T-helper 2 cell treated with Interferon-gamma antibody and Interleukin-4, amounts not matched to agents 100 ng/mL and 5 ng/mL, for 36 hours (primary cell): Measurements from ENCODE around the gene ARL6IP4. TPM values are rescaled to one million over a fixed set of nuclear protein-coding genes. Genes with fewer than 3 reads are reported as not detected.

ENCODE experiments used
- intact Hi-C: fragments of 100-400 bp; cut with micrococcal nuclease; formaldehyde crosslinking; loops from one replicate; pipeline ENCODE4 v1.15.1; 2023
- total RNA-seq: library from RNA; stranded (reverse); gene quantifications from 2 replicates; pipeline ENCODE4 v1.2.3, GENCODE V29; 2022

The ARL6IP4 gene
- total RNA-seq, 1 donor from 2014 or later: 177 TPM

DNA sequence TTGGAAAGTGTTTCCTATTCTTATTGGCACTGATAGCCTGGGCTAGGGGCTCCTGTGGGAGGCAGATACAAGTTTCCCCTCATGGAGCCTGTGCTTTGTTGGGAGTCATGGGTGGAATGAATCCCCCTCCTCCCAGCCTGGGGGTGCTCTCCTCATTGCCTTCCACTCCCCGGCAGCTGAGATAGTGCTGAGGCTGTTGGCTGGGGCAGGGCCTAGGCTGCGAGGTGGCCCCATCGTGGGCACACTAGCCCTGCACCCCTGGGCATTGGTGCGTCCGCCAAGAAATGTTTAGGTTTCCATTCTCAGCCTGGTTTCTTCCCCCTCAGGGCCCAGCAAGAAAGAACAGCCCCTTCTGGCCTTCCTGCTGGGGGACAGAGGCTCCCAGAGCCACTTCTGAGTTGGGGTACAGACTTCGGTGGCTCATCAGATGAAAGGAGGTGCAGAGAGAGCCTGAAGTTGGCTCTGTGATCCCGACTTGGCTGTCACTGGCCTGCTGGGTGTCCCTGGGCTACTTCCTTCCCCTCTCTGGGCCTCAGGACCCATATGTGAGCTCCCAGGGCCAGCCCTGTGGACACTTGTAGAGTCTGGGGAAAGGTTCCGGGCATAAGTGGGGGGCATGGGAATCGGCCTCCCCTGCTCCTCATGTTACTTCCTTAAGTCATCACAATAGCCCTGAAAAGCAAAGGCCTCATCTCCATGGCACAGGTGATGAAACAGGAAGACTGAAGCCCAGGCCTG, 2.7 kb upstream of the ARL6IP4 start:
- intact Hi-C loops: loop anchor here (10.0 kb wide), 3 partner anchors 453 to 1183 kb away; partner anchors contain the start of genes CCDC92, KNTC1, RHOF and RSRC2

DNA sequence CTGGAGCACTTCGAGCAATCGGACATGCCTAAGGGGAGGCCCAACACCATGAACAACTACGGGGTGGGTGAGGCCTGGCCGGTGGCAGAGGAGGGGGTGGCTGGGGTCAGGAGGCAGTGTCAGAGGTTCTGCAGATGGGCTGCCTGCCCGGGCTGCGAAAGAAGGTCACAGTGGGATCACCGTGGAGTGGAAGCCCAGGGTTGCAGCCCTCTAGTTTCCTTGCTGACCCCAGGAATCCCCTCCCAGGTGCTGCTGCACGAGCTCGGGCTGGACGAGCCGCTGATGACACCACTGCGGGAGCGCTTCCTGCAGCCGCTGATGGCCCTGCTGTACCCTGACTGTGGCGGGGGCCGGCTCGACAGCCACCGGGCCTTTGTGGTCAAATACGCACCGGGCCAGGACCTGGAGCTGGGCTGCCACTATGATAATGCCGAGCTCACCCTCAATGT, 1.9 kb upstream of the ARL6IP4 start:
- intact Hi-C loops: loop anchor here (10.0 kb wide), 3 partner anchors 454 to 1184 kb away; partner anchors contain the start of genes CCDC92, KNTC1, RHOF and RSRC2

DNA sequence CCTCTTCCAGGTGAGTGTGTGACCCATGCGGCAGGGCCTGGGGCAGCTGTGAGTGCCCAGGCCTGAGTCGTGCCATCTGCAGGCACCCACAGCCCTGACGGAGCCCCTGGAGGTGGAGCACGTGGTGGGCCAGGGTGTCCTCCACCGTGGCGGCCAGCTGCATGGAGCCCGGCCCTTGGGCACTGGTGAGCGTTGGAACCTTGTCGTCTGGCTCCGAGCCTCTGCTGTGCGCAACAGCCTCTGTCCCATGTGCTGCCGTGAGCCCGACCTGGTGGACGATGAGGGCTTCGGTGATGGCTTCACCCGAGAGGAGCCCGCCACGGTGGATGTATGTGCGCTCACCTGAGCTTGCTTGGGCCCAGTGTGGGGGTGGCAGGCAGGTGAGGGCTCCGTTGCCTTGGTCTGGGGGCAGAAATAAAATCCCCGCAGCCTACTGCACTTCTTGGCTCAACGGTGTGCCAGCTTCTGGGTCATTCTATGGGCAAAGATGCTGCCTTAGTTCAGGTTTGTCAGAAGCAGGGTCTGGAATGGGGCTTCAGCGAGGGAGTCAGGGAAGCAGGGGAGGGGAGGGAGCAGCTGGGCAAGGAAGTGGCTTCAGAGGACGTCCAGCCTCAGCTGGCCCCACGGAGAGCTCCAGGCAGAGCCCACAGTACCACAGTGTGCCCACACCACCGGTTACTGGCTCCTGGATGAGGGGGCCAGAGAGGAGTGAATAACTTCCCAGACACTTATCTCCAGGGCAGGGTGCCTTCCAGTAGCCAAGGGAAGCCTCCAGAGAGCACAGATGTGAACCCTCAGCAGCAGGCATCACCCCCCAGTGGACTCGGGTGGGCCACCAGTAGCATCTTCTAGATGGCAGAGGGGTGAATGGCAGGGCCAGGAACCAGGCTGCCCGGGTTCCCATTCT, 1.2 kb upstream of the ARL6IP4 start:
- intact Hi-C loops: loop anchor here (10.0 kb wide), 3 partner anchors 454 to 1184 kb away; partner anchors contain the start of genes CCDC92, KNTC1, RHOF and RSRC2

DNA sequence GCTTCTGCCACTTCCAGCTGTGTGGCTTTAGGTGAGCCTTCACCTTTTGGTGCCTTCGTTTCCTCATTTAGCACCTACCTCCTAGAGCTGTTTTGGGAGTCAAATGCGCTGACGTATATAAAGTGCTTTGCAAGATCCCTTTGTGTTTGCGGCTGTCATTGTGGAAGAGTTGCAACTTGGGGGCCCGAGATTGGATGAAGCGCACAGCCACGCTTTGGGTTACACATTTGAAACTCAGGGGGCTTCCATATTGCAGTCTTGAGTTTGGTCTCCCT, 636 bp upstream of the ARL6IP4 start:
- intact Hi-C loops: loop anchor here (10.0 kb wide), 3 partner anchors 455 to 1185 kb away; partner anchors contain the start of genes CCDC92, KNTC1, RHOF and RSRC2

DNA sequence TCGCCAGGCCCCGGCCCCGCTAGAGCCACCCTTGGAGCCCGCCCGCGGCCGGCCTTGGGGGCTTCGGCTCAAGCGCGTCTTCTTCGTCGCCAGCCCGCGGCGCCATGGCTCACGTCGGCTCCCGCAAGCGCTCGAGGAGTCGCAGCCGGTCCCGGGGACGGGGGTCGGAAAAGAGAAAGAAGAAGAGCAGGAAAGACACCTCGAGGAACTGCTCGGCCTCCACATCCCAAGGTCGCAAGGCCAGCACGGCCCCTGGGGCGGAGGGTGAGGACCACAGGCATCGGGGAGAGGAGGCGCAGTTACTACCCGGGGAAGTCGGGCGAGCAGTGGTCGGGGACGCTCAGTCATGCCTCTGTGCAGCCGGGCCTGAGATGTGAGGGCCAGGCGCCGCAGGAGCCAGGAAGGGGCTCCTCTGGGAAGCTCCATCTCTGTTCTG, 573 bp downstream of the ARL6IP4 start:
- intact Hi-C loops: no loop called here

DNA sequence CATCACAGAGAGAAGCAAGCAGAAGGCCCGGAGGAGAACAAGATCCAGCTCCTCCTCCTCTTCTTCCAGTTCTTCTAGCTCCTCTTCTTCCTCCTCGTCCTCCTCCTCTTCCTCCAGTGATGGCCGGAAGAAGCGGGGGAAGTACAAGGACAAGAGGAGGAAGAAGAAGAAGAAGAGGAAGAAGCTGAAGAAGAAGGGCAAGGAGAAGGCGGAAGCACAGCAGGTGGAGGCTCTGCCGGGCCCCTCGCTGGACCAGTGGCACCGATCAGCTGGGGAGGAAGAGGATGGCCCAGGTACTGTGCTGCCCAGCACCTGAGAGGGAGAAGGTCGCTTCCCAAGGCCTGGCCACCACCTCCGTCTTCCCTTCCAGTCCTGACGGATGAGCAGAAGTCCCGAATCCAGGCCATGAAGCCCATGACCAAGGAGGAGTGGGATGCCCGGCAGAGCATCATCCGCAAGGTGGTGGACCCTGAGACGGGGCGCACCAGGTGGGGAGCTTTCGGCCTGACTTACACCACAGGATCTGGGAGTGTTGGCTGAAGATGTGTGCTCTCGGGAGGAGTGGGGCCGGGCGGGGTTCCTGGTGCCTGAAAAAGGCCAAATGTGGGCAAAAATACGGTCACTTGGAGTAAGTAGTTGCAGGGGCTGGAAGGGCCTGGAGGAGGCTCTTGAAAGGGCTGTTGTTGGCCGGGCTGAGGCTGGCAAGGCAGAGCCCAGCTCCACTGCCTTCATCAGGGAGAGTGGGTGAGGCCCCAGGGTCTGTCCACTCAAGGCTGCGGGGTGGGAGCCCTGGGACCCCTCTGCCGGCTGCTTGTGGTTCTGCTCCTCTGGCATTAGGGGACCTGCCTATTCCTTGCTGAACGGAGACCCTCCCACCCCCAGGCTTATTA, 1.4 kb downstream of the ARL6IP4 start:
- intact Hi-C loops: no loop called here

DNA sequence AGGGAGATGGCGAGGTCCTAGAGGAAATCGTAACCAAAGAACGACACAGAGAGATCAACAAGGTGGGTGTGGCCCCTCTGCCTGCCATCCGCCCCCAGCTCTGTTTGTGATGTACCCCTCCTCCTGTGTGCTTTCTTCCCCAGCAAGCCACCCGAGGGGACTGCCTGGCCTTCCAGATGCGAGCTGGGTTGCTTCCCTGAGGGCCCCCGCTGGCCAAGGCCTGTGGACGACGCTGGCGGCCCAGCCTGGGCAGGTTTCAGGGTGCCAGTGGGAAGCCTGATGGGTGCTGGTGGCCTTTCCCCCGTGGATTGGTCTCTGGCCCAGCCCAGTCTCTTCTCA, 2.0 kb downstream of the ARL6IP4 start:
- intact Hi-C loops: no loop called here

DNA sequence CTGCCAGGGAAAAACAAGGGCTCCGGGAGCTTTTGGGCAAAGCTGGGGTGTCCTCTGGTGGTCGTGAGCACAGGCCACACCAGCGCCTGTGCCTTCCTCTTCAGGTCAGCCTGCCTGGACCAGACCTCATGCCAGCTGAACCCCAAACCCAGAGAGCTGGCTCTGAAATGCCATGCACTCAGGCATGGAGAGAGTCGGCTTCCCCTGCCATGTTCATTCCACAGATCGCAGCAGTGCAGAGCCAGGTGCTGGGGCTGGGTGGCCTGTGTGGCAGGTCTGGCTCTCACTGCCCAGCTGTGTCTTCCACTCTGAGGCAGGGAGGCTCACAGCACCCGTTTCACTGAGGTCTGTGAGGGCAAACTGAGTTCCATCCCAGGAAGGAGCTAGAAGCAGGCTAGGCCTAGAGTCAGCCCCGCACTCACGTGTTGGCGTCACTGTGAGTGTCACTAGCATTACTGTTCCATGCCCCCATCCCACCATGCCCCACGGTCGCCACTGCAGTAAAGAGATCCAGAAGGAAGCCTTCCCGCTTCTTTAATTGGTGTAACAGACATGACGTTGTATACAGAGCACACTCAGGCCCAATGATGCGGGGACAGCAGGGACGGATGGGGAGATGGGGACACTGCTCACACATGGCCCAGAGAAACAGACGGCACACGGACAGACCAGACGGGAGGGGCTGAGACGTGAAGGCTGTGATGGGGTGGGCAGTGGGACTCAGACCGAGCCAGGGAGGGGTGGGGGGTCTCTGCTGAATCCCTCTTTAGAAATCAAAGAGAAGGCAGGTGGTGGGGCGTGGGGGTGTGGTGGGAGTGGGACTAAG, 2.7 kb downstream of the ARL6IP4 start:
- intact Hi-C loops: no loop called here

DNA sequence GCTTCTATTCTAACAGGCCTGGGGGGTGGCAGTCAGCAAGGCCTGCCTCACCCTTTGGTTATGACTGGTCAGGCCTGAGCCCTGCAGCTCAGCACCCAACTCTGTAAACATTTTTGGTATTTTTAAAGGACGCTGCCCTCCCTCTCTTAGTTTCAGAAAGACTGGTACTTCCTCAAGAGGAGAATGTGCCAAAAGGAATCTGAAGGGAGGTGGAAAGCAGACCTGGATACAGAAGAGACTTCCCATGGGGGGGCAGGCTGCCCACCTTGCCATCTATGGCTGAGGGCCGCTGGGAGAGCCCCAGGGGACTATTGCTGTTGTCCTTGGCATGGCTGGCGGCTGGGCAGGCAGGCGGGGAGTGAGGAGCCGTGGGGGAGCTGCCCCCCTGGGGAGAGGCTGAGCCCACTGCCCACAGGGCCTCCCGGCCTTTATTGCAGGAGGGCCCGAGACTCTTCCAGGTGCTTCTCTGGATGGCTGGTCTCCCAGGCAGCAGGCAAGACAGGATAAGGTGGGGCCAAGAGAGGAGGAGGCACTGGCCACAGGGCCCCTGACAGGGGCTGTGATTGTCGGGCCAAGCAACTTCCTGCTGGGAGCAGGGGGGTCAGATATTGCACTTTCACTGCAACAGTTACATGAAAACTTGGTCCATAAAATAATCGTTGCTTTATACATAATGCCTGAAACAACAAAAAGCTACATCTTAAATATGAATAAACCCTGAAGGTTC, 3.5 kb downstream of the ARL6IP4 start:
- intact Hi-C loops: no loop called here

DNA sequence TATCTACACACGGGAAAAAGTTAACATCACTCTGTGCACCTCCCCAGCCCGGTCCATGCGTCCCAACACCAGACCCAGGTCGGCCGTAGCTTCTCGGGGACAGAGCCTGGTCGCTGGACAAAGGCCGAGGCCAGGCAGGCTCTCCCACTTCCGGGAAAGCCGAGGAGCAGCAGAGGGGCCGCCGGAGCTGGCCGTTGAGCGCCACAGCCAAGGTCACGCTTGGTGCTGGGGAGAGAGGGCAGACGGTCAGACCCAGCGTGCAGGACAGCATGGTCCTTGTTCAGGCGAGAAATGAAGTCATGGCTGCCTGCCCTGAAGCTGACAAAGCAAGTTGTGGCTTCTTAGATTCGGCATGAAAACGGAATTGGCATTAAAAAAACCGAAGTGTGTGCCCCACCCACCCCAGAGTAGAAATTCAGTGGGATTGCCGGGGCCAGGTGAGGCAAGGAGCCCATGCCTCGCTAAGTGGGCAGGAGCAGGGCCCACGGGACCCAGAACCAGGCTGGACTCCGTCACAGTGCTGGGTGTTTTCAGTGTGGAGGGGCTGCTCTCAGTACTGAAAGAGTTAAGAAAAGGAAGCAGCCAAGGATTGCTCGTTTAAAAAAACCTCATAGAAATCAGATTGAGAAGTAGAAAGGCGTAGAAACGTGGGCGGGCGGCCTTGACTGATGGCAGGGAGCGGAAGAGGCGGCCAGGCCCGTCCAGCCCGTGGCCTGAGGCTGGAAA, 4.3 kb downstream of the ARL6IP4 start:
- intact Hi-C loops: no loop called here

DNA sequence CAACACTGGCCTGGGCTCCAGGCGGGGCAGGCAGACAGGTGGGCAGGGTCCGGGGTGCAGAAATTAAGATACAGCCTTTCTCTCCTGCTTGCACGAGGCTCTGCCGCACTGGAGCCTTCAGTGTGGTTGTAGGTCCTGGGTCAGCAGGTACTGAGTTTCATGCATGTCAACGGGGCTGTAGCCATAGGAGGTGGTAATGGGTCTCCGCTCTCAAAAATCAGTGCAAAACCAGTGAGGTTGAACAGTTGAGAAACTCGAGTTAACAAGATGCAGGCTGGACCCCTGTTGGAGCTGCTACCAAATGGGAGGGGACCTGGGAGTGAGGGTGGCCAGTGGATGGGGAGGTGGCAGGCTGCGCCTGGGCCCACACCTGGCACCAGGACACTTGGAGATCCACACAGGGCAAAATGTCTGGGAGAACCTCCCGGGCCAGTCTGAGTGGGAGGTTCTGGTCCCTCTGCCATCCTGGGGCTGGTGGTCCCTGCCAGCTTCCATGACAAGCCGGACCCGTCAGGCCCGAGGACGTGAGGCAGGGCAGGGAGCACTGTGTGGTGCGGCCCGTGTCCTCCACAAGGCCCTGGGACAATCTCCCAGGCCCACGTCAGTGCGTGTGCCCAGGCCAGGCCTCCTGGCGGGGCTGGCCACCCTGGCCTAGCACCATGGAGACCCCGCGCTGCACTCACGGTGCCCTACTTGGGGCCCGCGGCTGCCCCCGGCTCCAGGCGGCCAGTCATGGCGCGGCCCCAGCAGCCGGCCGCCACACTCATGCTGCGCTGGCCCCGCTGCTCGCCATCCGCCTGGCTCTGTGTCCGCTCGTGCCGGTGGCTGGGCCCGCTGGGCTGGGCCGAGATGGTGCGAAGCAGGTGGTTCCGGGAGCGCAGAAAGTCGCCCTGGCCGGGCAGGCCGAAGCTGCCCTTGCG, 5.1 kb downstream of the ARL6IP4 start:
- intact Hi-C loops: no loop called here

DNA sequence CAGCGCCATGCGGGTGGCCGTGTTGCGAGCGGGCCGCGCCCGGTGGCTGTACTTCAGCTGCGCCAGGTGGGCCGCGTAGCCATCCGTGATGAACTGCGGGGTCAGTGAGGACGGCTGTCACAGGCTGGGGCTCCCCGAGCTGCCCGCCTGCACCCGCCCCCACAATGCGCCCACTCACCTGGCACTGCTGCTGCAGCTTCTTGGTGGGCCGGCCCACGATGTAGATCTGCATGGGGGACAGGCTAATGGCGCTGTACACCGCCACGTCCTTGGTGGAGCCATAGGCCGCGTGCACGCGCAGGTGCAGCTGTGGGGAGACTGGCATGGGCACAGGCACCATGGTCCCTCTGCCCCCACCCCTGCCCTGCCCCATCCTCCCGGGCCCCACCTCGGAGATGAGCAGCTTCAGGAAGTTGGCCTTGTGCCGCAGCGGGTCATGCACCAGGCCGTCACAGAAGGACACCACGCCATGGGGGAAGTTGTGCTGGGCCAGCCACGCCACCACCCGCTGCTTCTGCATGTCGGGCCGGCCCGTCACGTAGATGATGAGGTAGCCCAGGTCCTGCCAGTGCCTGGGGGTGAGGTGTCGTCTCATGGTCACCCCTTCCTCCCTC, 5.9 kb downstream of the ARL6IP4 start:
- intact Hi-C loops: no loop called here

DNA sequence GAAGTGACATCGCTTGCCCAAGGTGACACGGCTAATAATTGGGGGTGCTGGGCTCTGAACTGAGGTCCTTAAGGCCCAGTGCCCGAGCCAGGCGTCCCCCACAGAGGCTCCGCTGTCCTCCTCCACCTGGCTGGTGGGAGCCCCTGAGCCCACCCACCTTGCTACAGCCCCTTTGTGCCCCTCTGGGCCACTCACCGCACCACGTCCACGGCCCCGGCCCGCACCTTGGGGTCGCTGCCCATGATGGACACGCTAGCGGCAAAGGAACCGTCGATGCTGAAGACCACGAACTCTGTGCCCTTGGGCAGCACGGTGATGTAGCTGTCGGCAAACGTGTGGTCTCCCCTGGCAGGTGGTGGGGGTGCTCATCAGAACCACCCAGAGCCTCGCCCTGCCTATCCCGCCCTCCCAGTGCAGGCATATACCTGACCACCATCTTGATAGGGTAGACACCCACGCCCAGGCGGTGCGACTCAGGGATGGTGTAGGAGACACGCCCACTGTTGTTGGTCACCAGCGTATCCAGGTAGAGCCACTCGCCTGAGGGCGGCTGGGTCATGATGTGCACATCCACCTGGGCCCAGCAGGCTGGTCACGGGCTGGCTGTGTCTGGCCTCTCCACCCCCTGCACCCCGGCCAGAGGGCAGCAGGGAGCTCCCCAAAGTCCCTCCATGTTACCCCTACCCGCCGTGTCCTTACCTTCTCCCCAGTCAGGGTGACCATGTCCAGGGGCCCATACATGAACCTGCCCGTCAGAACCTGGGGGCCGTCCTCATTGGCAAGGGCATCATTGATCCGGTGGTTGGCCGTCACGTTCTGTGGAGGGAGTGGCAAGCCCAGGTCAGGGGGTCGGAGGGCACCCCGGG, 6.8 kb downstream of the ARL6IP4 start:
- intact Hi-C loops: no loop called here

DNA sequence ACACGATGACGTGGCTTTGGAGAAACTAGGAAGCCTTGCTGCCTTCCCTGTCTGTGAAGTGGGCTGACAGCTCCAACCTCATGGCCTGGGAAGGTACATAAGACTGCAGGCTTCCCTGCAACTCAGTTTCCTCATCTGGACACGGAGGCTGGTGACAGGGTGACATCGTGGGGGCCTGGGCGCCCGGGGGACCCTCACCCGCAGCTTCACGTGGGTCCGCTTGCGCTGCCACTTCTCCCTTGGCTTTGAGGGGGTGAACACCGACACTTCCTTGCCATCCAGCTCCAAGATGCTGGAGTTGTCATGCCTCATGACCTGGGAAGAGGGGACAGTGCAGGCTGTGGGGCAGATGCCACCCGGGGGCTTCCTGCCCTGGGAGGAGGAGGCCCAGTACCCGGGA, 7.6 kb downstream of the ARL6IP4 start:
- intact Hi-C loops: no loop called here

DNA sequence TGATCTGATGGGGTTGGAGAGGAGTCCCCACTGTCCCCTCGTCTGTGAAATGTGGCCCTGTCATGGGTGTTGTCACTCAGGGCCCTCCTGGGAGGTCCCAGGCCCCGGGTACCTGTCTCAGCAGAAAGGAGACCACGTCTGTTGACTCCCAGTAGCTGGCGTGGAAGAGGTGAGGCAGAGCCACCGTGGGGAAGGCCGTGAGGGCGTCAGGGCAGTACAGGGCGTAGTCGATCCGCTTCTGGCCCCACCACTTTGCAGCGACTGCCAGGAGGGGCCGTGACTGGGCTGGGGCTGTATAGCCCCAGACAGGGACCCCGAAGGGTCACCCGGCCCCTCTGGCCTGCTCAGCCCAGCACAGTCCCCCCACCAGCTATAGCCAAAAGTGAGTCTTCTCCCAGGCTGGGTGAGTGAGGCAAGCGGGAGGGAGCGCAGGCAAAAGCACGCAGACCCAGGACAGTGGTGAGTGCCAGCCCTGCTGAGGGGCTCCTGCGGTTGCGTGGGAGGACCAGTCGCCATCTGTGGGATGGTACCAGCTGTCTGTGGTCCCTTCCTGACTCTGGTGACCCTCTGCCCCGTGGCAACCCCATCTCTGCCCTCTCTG, 8.2 kb downstream of the ARL6IP4 start:
- intact Hi-C loops: no loop called here

DNA sequence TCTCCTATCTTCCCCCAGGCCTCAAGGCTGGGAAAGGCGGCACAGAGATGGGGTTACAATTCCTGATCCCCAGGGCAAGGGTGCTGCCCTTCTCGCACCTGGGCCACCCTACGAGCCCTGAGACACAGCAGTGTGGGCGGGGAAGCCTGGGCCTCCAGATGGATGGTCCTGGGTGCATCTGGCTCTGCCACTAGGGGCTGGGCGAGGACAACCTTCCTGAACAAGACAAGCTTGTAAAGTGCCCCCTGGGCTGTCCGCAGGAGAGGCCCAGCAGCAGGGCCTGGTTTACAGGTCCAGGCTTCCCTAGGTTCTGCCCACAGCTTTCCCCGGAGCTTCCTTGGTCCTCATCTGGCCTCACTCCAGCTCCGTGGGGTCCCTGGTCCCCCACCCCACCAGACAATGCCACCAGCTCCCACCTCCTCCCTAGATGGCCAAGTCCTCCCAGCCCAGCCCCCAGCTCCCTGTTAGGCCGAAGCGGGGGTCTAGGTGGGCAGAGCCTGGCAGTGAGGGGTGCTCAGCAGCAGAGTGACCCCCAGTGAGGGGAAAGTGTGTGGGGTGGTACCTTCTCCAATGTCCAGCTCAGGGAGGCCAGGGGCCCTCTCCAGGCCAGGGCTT, 8.9 kb downstream of the ARL6IP4 start:
- intact Hi-C loops: no loop called here
